Hypothalamus (tissue), 51 donors: ENCODE measurements around the gene ACR.

Source experiments
- DNase-seq, 51 donors: peaks; one replicate each; lab custom pipeline; 2025; lab: John Stamatoyannopoulos, UW

Gene ACR

GRCh38 chr22:50737728-50738648 lies at the start of gene ACR:
ACR (plus strand) TSS chr22:50738204; CDS start chr22:50738236, 32 bp downstream.
- no peak for DNase-seq

- no peak for DNase-seq
Observed at GRCh38 chr22:50688448-50688847, 49.6 kb upstream of the ACR start.

GRCh38 chr22:50691521-50691920 lies 46.5 kb upstream of the ACR start:
- no peak for DNase-seq

DNA sequence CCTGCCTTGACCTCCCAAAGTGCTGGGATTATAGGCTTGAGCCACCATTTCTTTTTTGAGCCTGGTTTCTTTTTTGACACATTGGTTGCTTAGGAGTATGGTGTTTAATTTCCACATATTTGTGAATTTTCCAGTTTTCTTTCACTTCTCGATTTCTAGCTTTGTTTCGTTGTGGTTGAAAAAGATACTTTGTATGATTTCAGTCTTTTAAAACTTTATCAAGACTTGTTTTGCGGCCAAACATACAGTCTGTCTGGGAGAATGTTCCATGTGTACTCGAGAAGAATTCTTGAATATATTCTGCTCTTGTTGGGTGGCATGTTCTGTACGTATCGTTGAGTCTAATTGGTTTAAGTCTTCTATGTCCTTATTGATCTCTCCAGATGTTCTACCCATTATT lies 44.5 kb upstream of the ACR start:
- no peak for DNase-seq

- no peak for DNase-seq
Observed at GRCh38 chr22:50694099-50694605, 43.9 kb upstream of the ACR start.

- DNase-seq = no peak
Observed at GRCh38 chr22:50694766-50695420, 43.1 kb upstream of the ACR start.

DNA sequence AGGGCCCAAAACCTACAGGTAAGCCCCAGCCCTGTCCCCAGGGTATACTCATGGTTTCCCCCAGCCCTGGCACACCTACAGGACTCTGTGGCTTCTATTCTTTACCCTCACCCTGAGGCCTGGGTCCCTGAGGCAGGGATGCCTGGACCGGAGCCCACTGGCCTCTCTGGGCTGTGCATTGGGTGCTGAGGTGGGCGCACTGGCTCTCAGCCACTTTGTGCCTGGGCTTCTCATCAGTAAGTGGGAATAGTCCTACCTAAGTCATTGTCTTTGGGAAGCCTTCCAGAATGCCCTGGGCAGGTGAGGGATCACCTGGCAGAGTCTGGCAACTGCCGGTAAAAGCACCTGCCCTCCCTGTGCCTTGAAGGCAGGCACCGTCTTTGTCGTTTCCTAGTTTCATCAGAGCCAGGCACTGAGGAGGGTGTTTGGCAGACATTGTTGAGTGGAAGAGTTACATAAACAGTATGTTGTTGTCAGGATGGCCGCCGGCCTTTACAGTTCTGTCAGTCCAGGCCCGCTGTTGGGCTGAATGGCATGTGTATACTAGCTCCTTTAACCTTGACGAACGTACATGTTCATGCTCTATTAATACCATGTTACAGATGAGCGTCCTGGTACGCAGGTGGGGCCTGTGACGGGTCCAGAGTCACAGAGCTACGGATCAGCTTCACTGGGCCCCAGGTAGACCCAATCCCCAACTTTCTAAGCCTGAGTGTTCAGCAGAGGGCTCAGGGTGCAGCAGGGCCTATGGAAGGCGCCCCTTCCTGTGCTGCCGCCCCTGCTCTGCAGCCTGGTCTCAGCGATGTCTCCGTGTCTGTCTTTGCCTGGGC lies 42.4 kb upstream of the ACR start:
- no peak for DNase-seq

DNA sequence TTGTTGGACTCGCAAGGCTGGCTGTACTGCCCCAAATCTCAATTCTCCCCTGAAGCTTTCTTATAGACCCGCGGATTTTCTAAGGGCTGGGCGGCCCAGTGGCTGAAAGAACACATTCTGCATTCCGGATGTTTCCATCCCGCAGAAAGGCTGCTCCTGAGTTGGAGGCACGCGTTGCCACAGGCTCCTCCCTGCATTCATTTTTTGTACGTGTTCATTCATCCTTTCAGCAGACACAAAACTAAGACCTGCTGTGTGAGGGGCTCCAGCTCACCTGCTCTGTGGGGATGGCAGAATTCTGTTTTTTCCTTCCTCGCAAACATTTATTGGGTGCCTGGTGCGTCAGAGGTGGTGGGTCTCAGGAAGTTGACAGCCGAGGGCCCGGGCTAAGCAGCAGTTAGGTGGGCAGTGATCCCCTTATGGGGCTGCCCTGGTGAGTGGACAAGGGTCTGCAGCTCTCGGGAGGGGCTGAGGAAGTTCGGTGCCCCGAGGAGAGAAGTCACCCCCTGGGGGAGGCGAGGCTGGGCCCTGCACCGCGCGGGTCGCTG lies 41.7 kb upstream of the ACR start:
- DNase-seq = no peak

DNA sequence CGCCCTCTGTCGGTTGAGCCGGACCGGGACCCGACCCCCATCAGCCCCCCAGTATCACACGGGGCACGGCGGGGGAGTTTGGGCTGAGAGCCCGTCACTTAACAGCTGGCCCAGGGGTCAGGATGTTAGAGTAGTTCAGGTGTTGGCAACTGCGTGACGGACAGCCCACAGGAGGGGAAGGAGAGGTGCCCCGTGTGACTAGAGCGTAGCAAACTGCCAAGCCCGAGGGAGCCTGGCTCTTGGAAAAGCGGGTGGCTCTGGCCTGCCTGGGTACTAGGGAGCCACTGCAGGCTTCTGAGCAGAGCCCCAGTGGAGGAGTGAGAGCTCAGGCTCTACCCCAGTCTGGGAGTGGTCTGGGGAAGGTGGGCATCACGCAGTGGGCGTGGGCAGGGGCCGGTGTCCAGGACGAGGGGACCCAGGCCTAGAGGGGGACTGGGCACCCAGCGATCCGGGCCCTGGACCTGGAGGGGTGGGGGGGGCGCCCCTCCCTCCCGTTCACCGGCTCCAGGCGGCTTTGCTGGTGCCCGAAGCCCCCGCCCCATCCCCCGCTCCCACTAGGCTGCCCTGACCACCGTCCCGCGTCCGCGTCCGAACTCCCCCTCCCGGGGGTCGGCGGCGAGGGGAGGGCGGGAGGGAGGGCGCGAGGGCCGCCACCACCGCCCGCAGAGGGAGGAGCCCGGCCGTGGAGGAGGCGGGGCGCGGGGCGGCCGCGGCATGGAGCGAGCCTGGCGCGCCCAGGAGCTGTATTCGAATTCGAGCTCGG lies 41.0 kb upstream of the ACR start:
- peak in 6 of 51 donors; percentile 24 to 64 (median 30) for DNase-seq

GRCh38 chr22:50697667-50698506 lies 40.1 kb upstream of the ACR start:
- no peak for DNase-seq

- DNase-seq = no peak
Observed at GRCh38 chr22:50698546-50698945, 39.5 kb upstream of the ACR start.

GRCh38 chr22:50699001-50699755 lies 38.8 kb upstream of the ACR start:
- DNase-seq = no peak

- DNase-seq = peak in 2 of 51 donors; percentile 16 to 32
Observed at GRCh38 chr22:50699756-50700386, 38.1 kb upstream of the ACR start.

GRCh38 chr22:50700387-50701075 lies 37.5 kb upstream of the ACR start:
- no peak for DNase-seq

DNA sequence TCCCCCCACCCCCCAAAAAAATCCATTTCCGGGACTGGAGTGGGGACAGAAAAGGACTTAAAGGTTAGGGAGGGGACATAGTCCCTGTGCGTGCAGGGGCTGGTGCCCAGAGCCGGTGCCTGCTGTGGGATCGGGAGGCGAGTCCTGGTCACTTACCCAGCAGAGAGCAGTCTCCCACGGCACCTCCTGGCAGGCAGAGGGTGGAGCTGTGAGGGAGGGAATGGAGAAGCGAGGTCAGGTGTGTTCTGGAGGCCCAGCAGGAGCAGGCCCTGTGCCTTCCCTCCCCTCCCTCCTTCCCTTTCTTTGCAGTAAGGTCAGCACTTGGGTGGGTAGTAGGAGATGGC lies 37.0 kb upstream of the ACR start:
- no peak for DNase-seq

- DNase-seq = no peak
Observed at GRCh38 chr22:50701428-50702154, 36.4 kb upstream of the ACR start.
